H9 (cell line): ENCODE results near the gene DLGAP4. TPM values are rescaled to one million over a fixed set of nuclear protein-coding genes. Genes with fewer than 3 reads are reported as not detected.
A peak's percentile ranks its signal among the peaks of the same experiment; 100 is the strongest.

Experiments
- DNase-seq: peaks from one replicate; pipeline ENCODE4 v3.0.0-alpha.2; 2017
- H2AFZ ChIP-seq: one replicate; pipeline ENCODE4 v1.6.1; 2013; ENCODE audit warnings: mild to moderate bottlenecking, low read length, control low read depth, moderate library complexity
- H2AK5ac ChIP-seq: 2 replicates; pipeline ENCODE4 v1.6.1; 2013; ENCODE audit warnings: low read length, control low read depth, mixed read lengths; ENCODE audit not compliant: insufficient read length
- H2BK120ac ChIP-seq: one replicate; pipeline ENCODE4 v1.6.1; 2013; ENCODE audit warnings: low read depth, mild to moderate bottlenecking, low read length, control low read depth, inconsistent platforms; ENCODE audit not compliant: poor library complexity, severe bottlenecking
- H2BK12ac ChIP-seq: 2 replicates; pipeline ENCODE4 v1.6.1; 2013; ENCODE audit warnings: low read length, control low read depth, mixed read lengths, low read depth; ENCODE audit not compliant: insufficient read length
- H2BK15ac ChIP-seq: 2 replicates; pipeline ENCODE4 v1.6.1; 2013; ENCODE audit warnings: low read depth, low read length, control low read depth
- H2BK20ac ChIP-seq: one replicate; pipeline ENCODE4 v1.6.1; 2013; ENCODE audit warnings: low read depth, mild to moderate bottlenecking, low read length, control low read depth, inconsistent platforms; ENCODE audit not compliant: poor library complexity, severe bottlenecking
- H2BK5ac ChIP-seq: 2 replicates; pipeline ENCODE4 v1.6.1; 2013; ENCODE audit warnings: low read length, control low read depth, mixed read lengths; ENCODE audit not compliant: insufficient read length
- H3K14ac ChIP-seq: 2 replicates; pipeline ENCODE4 v1.6.1; 2013; ENCODE audit warnings: low read length, control low read depth; ENCODE audit not compliant: insufficient read depth
- H3K18ac ChIP-seq: 2 replicates; pipeline ENCODE4 v1.6.1; 2013; ENCODE audit warnings: low read depth, mild to moderate bottlenecking, mixed read lengths, low read length, control low read depth; ENCODE audit not compliant: insufficient read length
- H3K23ac ChIP-seq: 2 replicates; pipeline ENCODE4 v1.6.1; 2013; ENCODE audit warnings: low read length, control low read depth, mixed read lengths, low read depth; ENCODE audit not compliant: insufficient read length
- H3K23me2 ChIP-seq: 2 replicates; pipeline ENCODE4 v1.6.1; 2013; ENCODE audit warnings: low read depth, mild to moderate bottlenecking, mixed read lengths, low read length, control low read depth; ENCODE audit not compliant: insufficient read length, poor library complexity, severe bottlenecking
- H3K27ac ChIP-seq: 2 replicates; pipeline ENCODE4 v1.5.1; 2013; ENCODE audit warnings: low read length, control low read depth, mixed read lengths, low read depth; ENCODE audit not compliant: insufficient read length
- H3K27me3 ChIP-seq: 2 replicates; pipeline ENCODE4 v1.6.1; 2013; ENCODE audit warnings: low read length, control low read depth, inconsistent platforms; ENCODE audit not compliant: insufficient read depth
- H3K4ac ChIP-seq: 2 replicates; pipeline ENCODE4 v1.6.1; 2013; ENCODE audit warnings: low read depth, mild to moderate bottlenecking, control low read depth, inconsistent platforms, low read length, moderate library complexity
- H3K4me1 ChIP-seq: 2 replicates; pipeline ENCODE4 v1.6.1; 2013; ENCODE audit warnings: low read length, control low read depth, inconsistent platforms; ENCODE audit not compliant: insufficient read depth
- H3K4me2 ChIP-seq: 2 replicates; pipeline ENCODE4 v1.6.1; 2013; ENCODE audit warnings: low read length, control low read depth, mixed read lengths; ENCODE audit not compliant: insufficient read length, insufficient read depth
- H3K56ac ChIP-seq: 2 replicates; pipeline ENCODE4 v1.6.1; 2013; ENCODE audit warnings: low read depth, mild to moderate bottlenecking, mixed read lengths, low read length, control low read depth; ENCODE audit not compliant: insufficient read length
- H3K79me1 ChIP-seq: 2 replicates; pipeline ENCODE4 v1.6.1; 2013; ENCODE audit warnings: low read depth, mild to moderate bottlenecking, moderate library complexity, low read length, control low read depth, inconsistent platforms; ENCODE audit not compliant: insufficient read depth, poor library complexity, severe bottlenecking
- H3K79me2 ChIP-seq: 2 replicates; pipeline ENCODE4 v1.6.1; 2013; ENCODE audit warnings: low read length, control low read depth, inconsistent platforms; ENCODE audit not compliant: insufficient read depth
- H3K9ac ChIP-seq: 2 replicates; pipeline ENCODE4 v1.6.1; 2013; ENCODE audit warnings: low read length, control low read depth, mixed read lengths; ENCODE audit not compliant: insufficient read length; ENCODE audit errors: extremely low read depth
- H3K9me3 ChIP-seq: one replicate; pipeline ENCODE4 v1.6.1; 2013; ENCODE audit warnings: low read depth, low read length, inconsistent platforms; ENCODE audit not compliant: control insufficient read depth
- H3T11ph ChIP-seq: one replicate; pipeline ENCODE4 v1.6.1; 2013; ENCODE audit warnings: mild to moderate bottlenecking, low read length, control low read depth, inconsistent platforms
- H4K20me1 ChIP-seq: one replicate; pipeline ENCODE4 v1.6.1; 2013; ENCODE audit not compliant: control insufficient read depth, insufficient read length, insufficient read depth
- H4K5ac ChIP-seq: 2 replicates; pipeline ENCODE4 v1.6.1; 2013; ENCODE audit warnings: low read depth, mild to moderate bottlenecking, mixed read lengths, low read length, control low read depth; ENCODE audit not compliant: insufficient read length
- H4K8ac ChIP-seq: replicated peaks from 2 replicates; pipeline ENCODE4 v1.6.1; 2013; ENCODE audit warnings: low read length, control low read depth, mixed read lengths, low read depth; ENCODE audit not compliant: insufficient read length
- H4K91ac ChIP-seq: 2 replicates; pipeline ENCODE4 v1.6.1; 2013; ENCODE audit warnings: low read depth, mild to moderate bottlenecking, moderate library complexity, mixed read lengths, low read length, control low read depth; ENCODE audit not compliant: insufficient read length
- H3K27ac Mint-ChIP-seq, 3 experiments: 2 replicates in 2 of 3; 3 replicates in 1 of 3; pipeline ENCODE4 v1.8.0; 2020 to 2021; ENCODE audit warnings: mixed read lengths in 3 of 3, mild to moderate bottlenecking in 1 of 3, moderate library complexity in 1 of 3
- H3K27me3 Mint-ChIP-seq: 2 replicates; pipeline ENCODE4 v1.8.0; 2021; ENCODE audit warnings: low read depth, mild to moderate bottlenecking, moderate library complexity, mixed read lengths
- H3K36me3 Mint-ChIP-seq, 3 experiments: 2 replicates in 2 of 3; 3 replicates in 1 of 3; pipeline ENCODE4 v1.8.0; 2020 to 2021; ENCODE audit warnings: low read depth in 3 of 3, mixed read lengths in 3 of 3; ENCODE audit not compliant: insufficient read depth in 1 of 3
- H3K4me1 Mint-ChIP-seq, 2 experiments: 2 replicates each; pipeline ENCODE4 v1.8.0; 2020; ENCODE audit warnings: mixed read lengths in 2 of 2
- H3K4me3 Mint-ChIP-seq, 2 experiments: 2 replicates in 1 of 2; 3 replicates in 1 of 2; pipeline ENCODE4 v1.8.0; 2020 to 2021; ENCODE audit warnings: mild to moderate bottlenecking in 2 of 2, mixed read lengths in 2 of 2, moderate library complexity in 1 of 2
- H3K9me3 Mint-ChIP-seq, 2 experiments: 2 replicates in 1 of 2; 3 replicates in 1 of 2; pipeline ENCODE4 v1.8.0; 2020; ENCODE audit warnings: mild to moderate bottlenecking in 2 of 2, mixed read lengths in 2 of 2, moderate library complexity in 1 of 2
- CTCF ChIP-seq: fragments of 200-600 bp; sonication (generic); conservative IDR thresholded peaks from 3 replicates; pipeline ENCODE4 v1.8.0; 2021; ENCODE audit warnings: antibody characterized with exemption, mild to moderate bottlenecking
- WGBS: extraction: QIAGEN DNeasy Blood & Tissue Kit; methylation state at CpG from one replicate; pipeline ENCODE4 v1.1.7; 2013; ENCODE audit warnings: missing lambda C conversion rate, low lambda C conversion rate, mixed read lengths; ENCODE audit not compliant: insufficient read length; ENCODE audit errors: extremely low coverage; 5-methylcytosine and 5-hydroxymethylcytosine counted together
- total RNA-seq: library from RNA; stranded (reverse); gene quantifications from 2 replicates; pipeline ENCODE4 v1.2.1, GENCODE V29; 2021

Gene DLGAP4
- total RNA-seq, 1 experiment from 2014 or later: 48.0 TPM

DNA sequence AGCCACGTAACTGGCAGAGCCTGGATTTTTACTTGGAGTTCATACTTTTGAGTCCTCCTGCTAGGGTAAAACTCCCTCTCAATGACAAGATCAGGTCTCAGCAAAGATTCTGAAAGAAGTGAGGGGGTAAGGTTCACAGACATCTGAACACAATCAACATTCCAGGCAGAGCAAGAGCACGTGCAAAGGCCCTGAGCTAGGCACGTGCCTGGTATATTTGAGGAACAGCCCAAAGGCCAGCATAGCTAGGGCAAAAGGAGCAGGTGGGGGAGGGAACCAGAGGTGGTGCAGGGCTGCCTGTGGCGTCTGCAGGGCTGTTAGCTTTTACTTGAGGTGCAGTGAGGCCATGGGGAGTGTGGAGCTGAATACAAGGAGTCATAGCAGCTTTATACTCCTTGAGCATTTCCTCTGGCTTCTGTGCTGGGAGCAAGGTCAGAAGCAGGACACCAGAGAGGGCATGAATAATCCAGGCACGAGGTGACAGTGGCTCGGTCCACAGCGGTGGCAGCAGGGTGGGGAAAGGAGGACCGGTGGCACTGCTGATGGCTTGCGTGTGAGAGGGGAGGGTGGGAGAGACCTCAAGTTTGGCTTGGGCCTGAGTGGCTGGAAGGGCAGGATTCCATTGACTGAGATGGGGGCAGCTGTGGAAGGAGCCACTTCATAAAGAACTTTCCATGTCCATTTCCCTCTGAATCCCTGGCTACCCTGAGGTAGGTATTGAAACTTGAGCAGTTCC lies 57.0 kb downstream of the DLGAP4 start:
- Histone ChIP-seq H3K79me2 (no peaks in the 10 kb centered on the region), H3K14ac (no peak overlapping the region), H2AFZ (no peak overlapping the region), H3K4me2 (no peak overlapping the region), H2BK20ac (no peak overlapping the region), H3K9me3 (no peaks in the 10 kb centered on the region), H3K56ac (no peak overlapping the region), H3K23me2 (no peaks in the 10 kb centered on the region), H4K8ac (no peak overlapping the region), H3K27ac (no peak overlapping the region), H2BK15ac (no peak overlapping the region), H3K9ac (no peak overlapping the region), H3K4me1 (no peaks in the 10 kb centered on the region), H4K20me1 (no peaks in the 10 kb centered on the region), H3K27me3 (no peaks in the 10 kb centered on the region), H3T11ph (no peak overlapping the region), H4K5ac (no peak overlapping the region), H2AK5ac (no peak overlapping the region), H3K23ac (no peak overlapping the region), H3K18ac (no peak overlapping the region), H2BK12ac (no peak overlapping the region), H3K79me1 (no peaks in the 10 kb centered on the region), H4K91ac (no peak overlapping the region), H3K4ac (no peak overlapping the region), H2BK5ac (no peak overlapping the region), H2BK120ac (no peak overlapping the region)
- peaks cover 14 to 15% of the 10 kb centered on the region in 2 experiments for H3K4me1 Mint-ChIP-seq
- H3K27ac Mint-ChIP-seq: peak overlapping the region in 1 of 3 experiments; percentile 74; a peak in 3 of 7 replicates
- TF ChIP-seq CTCF: no peak
- peaks cover 1% of the 10 kb centered on the region; the same call in 1 of the 2 replicates for H3K27me3 Mint-ChIP-seq
- H3K4me3 Mint-ChIP-seq: no peak overlapping the region
- H3K9me3 Mint-ChIP-seq: no peaks in the 10 kb centered on the region
- H3K36me3 Mint-ChIP-seq: no peaks in the 10 kb centered on the region; a peak in 1 of 7 replicates
- no peak for DNase-seq
- WGBS: no CpG with 5 or more reads among the region's 9 CpGs
